ENCODE measurements around the gene HSD17B13.

DNA sequence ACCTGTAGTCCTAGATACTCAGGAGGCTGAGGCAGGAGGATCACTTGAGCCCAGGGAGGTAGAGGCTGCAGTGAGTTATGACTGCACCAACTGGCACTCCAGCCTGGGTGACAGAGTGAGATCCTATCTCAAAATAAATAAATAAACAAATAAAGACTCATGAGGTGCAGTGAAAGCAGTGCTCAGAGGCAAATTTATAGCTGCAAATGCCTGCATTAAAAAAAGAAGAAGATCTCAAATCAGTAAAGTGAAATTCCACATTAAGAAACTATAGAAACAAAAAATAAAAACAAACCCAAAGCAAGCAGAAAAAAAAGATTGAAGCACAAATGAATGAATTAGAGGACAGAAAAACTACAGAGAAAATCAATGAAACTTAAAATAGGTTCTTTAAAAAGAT is 22.5 kb upstream of the HSD17B13 start:
- TF ChIP-seq, protein P1, sequence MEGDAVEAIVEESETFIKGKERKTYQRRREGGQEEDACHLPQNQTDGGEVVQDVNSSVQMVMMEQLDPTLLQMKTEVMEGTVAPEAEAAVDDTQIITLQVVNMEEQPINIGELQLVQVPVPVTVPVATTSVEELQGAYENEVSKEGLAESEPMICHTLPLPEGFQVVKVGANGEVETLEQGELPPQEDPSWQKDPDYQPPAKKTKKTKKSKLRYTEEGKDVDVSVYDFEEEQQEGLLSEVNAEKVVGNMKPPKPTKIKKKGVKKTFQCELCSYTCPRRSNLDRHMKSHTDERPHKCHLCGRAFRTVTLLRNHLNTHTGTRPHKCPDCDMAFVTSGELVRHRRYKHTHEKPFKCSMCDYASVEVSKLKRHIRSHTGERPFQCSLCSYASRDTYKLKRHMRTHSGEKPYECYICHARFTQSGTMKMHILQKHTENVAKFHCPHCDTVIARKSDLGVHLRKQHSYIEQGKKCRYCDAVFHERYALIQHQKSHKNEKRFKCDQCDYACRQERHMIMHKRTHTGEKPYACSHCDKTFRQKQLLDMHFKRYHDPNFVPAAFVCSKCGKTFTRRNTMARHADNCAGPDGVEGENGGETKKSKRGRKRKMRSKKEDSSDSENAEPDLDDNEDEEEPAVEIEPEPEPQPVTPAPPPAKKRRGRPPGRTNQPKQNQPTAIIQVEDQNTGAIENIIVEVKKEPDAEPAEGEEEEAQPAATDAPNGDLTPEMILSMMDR (IDR thresholded peaks at IDR 0.05; ENCODE audit: low read depth, low read length), result no peak
- TF ChIP-seq POLR2A (IDR thresholded peaks at IDR 0.05; ENCODE audit: extremely low read depth, insufficient read length), result no peak
- TF ChIP-seq, protein P2, sequence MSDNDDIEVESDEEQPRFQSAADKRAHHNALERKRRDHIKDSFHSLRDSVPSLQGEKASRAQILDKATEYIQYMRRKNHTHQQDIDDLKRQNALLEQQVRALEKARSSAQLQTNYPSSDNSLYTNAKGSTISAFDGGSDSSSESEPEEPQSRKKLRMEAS (IDR thresholded peaks at IDR 0.05; ENCODE audit: low read depth, low read length), result no peak
